ENCODE measurements around the gene HSP90B1.

GRCh38 chr12:103996595-103996994 lies 66.4 kb downstream of the HSP90B1 start:
- TF ChIP-seq CTCF (IDR thresholded peaks at IDR 0.05), result no peak
- TF ChIP-seq SMC3 (IDR thresholded peaks at IDR 0.05; ENCODE audit: low read depth, low read length), result no peak
- no peak for TF ChIP-seq SIN3A (IDR thresholded peaks at IDR 0.05; ENCODE audit: borderline replicate concordance, low read depth, low read length)
- no peak for TF ChIP-seq EP300 (IDR thresholded peaks at IDR 0.05; ENCODE audit: borderline replicate concordance in 1 of 2, low read depth in 1 of 2, low read length in 1 of 2)
- TF ChIP-seq TEAD4 (IDR thresholded peaks at IDR 0.05; ENCODE audit: borderline replicate concordance, insufficient read depth), result no peak
- no peak for TF ChIP-seq TCF12 (IDR thresholded peaks at IDR 0.05)
- TF ChIP-seq RFX5 (IDR thresholded peaks at IDR 0.05; ENCODE audit: low read length), result no peak
- no peak for TF ChIP-seq MAX (IDR thresholded peaks at IDR 0.05; ENCODE audit: low read depth)
